OCI-LY1 (cell line): ENCODE measurements around the gene CLEC20A.
"Not testable (repeated sequence)": the region's sequence is repeated elsewhere in the genome, so short reads cannot be mapped to it uniquely, and the experiment has no call there.

Experiments
- H2AFZ ChIP-seq: fragments of 200-600 bp; sonication (generic), shearing (Covaris generic); 2 replicates; pipeline ENCODE4 v1.6.0; 2014; ENCODE audit warnings: antibody characterized with exemption, mild to moderate bottlenecking, low read length
- H3F3A ChIP-seq: fragments of 200-600 bp; sonication (generic), shearing (Covaris generic); 2 replicates; pipeline ENCODE4 v1.6.0; 2014; ENCODE audit warnings: mild to moderate bottlenecking, antibody characterized with exemption, low read length, moderate library complexity; ENCODE audit not compliant: insufficient read depth
- H3K27ac ChIP-seq: fragments of 200-600 bp; sonication (generic); 2 replicates; pipeline ENCODE4 v1.5.1; 2014; ENCODE audit warnings: low read length, mixed run types, mild to moderate bottlenecking, low read depth; ENCODE audit not compliant: poor library complexity, severe bottlenecking
- H3K27me3 ChIP-seq: fragments of 200-600 bp; sonication (generic); 2 replicates; pipeline ENCODE4 v1.6.0; 2014; ENCODE audit warnings: antibody characterized with exemption, mild to moderate bottlenecking, low read length, moderate library complexity; ENCODE audit not compliant: insufficient read depth
- H3K36me3 ChIP-seq: fragments of 200-600 bp; sonication (generic); 2 replicates; pipeline ENCODE4 v1.6.1; 2014; ENCODE audit warnings: mild to moderate bottlenecking, antibody characterized with exemption, low read length, moderate library complexity, mixed read lengths; ENCODE audit not compliant: insufficient read depth
- H3K4me1 ChIP-seq: fragments of 200-600 bp; sonication (generic); 2 replicates; pipeline ENCODE4 v1.5.1; 2014; ENCODE audit warnings: mild to moderate bottlenecking, low read length, moderate library complexity; ENCODE audit not compliant: insufficient read depth, severe bottlenecking
- H3K4me2 ChIP-seq: fragments of 200-600 bp; sonication (generic), shearing (Covaris generic); 2 replicates; pipeline ENCODE4 v1.6.1; 2014; ENCODE audit warnings: low read length
- H3K4me3 ChIP-seq: fragments of 200-600 bp; sonication (generic); 2 replicates; pipeline ENCODE4 v1.5.1; 2014; ENCODE audit warnings: low read length, low read depth, mild to moderate bottlenecking, mixed read lengths; ENCODE audit not compliant: poor library complexity, severe bottlenecking
- H3K79me2 ChIP-seq: fragments of 200-600 bp; shearing (Covaris generic); 2 replicates; pipeline ENCODE4 v1.6.1; 2016; ENCODE audit warnings: mixed run types, low read length, mixed read lengths; ENCODE audit not compliant: insufficient read depth
- H3K9ac ChIP-seq: fragments of 200-600 bp; sonication (generic), shearing (Covaris generic); 2 replicates; pipeline ENCODE4 v1.6.1; 2014; ENCODE audit warnings: mild to moderate bottlenecking, low read length, mixed read lengths
- H3K9me2 ChIP-seq: fragments of 200-600 bp; sonication (generic), shearing (Covaris generic); 2 replicates; pipeline ENCODE4 v1.6.1; 2014; ENCODE audit warnings: low read depth, mild to moderate bottlenecking, low read length, mixed read lengths
- H3K9me3 ChIP-seq: fragments of 200-600 bp; shearing (Covaris generic); 2 replicates; pipeline ENCODE4 v1.6.1; 2014; ENCODE audit warnings: low read length, mixed read lengths
- H4K20me1 ChIP-seq: fragments of 200-600 bp; sonication (generic), shearing (Covaris generic); 2 replicates; pipeline ENCODE4 v1.6.0; 2016; ENCODE audit warnings: mild to moderate bottlenecking, low read length; ENCODE audit not compliant: insufficient read depth
- CTCF ChIP-seq: fragments of 200-600 bp; sonication (generic), shearing (Covaris generic); IDR thresholded peaks from 2 replicates; pipeline ENCODE4 v1.5.1; 2017; ENCODE audit warnings: mild to moderate bottlenecking, antibody characterized with exemption, low read length, moderate library complexity, mixed read lengths
- EZH2 ChIP-seq: fragments of 200-600 bp; sonication (generic), shearing (Covaris generic); IDR thresholded peaks from 2 replicates; pipeline ENCODE4 v1.8.0; 2017; ENCODE audit warnings: borderline replicate concordance, mixed run types, mild to moderate bottlenecking, antibody characterized with exemption, low read length, moderate library complexity, mixed read lengths

Gene CLEC20A

GRCh38 chr1:178504286-178504685, 7.5 kb upstream of the CLEC20A start:
- Histone ChIP-seq H3F3A (no peaks in the 10 kb centered on the region), H4K20me1 (no peaks in the 10 kb centered on the region), H3K9me3 (no peaks in the 10 kb centered on the region), H3K4me2 (no peak overlapping the region), H3K27ac (no peak overlapping the region), H3K27me3 (no peaks in the 10 kb centered on the region), H2AFZ (no peak overlapping the region), H3K9me2 (no peaks in the 10 kb centered on the region), H3K4me1 (no peaks in the 10 kb centered on the region), H3K36me3 (no peaks in the 10 kb centered on the region), H3K9ac (no peak overlapping the region), H3K79me2 (no peaks in the 10 kb centered on the region), H3K4me3 (no peak overlapping the region)
- no peak for TF ChIP-seq EZH2
- TF ChIP-seq CTCF, result no peak

GRCh38 chr1:178503849-178504248, 7.1 kb upstream of the CLEC20A start:
- H3K27me3 ChIP-seq, result no peaks in the 10 kb centered on the region
- H3K36me3 ChIP-seq, result no peaks in the 10 kb centered on the region
- H3K9me2 ChIP-seq, result no peaks in the 10 kb centered on the region
- no peaks in the 10 kb centered on the region for H3K9me3 ChIP-seq
- H3K4me2 ChIP-seq, result no peak overlapping the region
- H2AFZ ChIP-seq, result no peak overlapping the region
- no peak overlapping the region for H3K4me3 ChIP-seq
- no peaks in the 10 kb centered on the region for H3K79me2 ChIP-seq
- no peak overlapping the region for H3K27ac ChIP-seq
- no peaks in the 10 kb centered on the region for H3K4me1 ChIP-seq
- no peaks in the 10 kb centered on the region for H4K20me1 ChIP-seq
- no peak overlapping the region for H3K9ac ChIP-seq
- no peaks in the 10 kb centered on the region for H3F3A ChIP-seq
- no peak for TF ChIP-seq CTCF
- TF ChIP-seq EZH2, result no peak

DNA sequence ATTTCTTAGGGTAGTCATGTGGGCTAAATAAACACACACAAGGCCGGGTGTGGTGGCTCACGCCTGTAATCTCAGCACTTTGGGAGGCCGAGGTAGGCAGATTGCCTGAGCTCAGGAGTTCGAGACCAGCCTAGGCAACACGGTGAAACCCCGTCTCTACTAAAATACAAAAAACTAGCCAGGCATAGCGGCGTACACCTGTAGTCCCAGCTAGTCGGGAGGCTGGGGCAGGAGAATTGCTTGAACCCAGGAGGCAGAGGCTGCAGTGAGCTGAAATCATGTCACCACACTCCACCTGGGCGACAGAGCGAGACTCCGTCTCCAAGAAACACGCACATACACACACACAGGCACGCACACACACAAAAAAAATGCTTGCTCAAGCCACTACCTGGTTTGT, 6.6 kb upstream of the CLEC20A start:
- H3F3A ChIP-seq, H2AFZ ChIP-seq, H3K27me3 ChIP-seq, H3K4me2 ChIP-seq, H3K36me3 ChIP-seq, H3K9ac ChIP-seq, H3K4me1 ChIP-seq, H4K20me1 ChIP-seq, H3K4me3 ChIP-seq, H3K9me2 ChIP-seq, H3K27ac ChIP-seq, H3K79me2 ChIP-seq, H3K9me3 ChIP-seq: not testable (repeated sequence)

DNA sequence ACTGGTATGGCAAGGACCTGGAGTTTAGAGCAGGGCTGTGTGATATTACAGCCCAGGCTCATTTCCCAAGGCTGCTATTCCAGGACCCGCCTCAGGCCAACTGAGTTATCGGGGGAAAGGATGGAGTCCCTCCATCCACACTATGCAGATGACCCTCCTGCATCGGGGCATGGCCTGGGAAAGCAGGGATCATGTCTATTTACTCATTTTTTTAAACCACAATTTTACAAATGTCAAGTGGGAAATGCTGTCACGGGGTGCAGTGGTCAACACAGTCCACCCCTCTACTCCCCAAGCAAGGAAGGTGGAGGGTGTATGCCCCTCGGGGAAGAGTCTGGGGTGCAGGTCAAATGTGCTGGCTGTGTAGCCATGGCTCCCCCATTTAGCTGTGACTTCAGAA, 6.1 kb upstream of the CLEC20A start:
- Histone ChIP-seq H3K9me3 (no peaks in the 10 kb centered on the region), H4K20me1 (no peaks in the 10 kb centered on the region), H3K27me3 (no peaks in the 10 kb centered on the region), H3K9ac (no peak overlapping the region), H3K4me3 (no peak overlapping the region), H3F3A (no peaks in the 10 kb centered on the region), H3K4me2 (no peak overlapping the region), H2AFZ (no peak overlapping the region), H3K79me2 (no peaks in the 10 kb centered on the region), H3K9me2 (no peaks in the 10 kb centered on the region), H3K27ac (no peak overlapping the region), H3K4me1 (no peaks in the 10 kb centered on the region), H3K36me3 (no peaks in the 10 kb centered on the region)
- TF ChIP-seq CTCF, result no peak
- TF ChIP-seq EZH2, result no peak
